GM12892 (cell line): Measurements from ENCODE around the gene SAPCD1.

ENCODE experiments used
- POLR2A ChIP-seq: IDR thresholded peaks from 2 replicates; pipeline ENCODE4 v1.6.1; 2011; ENCODE audit warnings: low read depth, low read length, control low read depth
- POLR2AphosphoS5 ChIP-seq: IDR thresholded peaks from 2 replicates; pipeline ENCODE4 v1.6.1; 2011; ENCODE audit warnings: low read depth, low read length, control low read depth

DNA sequence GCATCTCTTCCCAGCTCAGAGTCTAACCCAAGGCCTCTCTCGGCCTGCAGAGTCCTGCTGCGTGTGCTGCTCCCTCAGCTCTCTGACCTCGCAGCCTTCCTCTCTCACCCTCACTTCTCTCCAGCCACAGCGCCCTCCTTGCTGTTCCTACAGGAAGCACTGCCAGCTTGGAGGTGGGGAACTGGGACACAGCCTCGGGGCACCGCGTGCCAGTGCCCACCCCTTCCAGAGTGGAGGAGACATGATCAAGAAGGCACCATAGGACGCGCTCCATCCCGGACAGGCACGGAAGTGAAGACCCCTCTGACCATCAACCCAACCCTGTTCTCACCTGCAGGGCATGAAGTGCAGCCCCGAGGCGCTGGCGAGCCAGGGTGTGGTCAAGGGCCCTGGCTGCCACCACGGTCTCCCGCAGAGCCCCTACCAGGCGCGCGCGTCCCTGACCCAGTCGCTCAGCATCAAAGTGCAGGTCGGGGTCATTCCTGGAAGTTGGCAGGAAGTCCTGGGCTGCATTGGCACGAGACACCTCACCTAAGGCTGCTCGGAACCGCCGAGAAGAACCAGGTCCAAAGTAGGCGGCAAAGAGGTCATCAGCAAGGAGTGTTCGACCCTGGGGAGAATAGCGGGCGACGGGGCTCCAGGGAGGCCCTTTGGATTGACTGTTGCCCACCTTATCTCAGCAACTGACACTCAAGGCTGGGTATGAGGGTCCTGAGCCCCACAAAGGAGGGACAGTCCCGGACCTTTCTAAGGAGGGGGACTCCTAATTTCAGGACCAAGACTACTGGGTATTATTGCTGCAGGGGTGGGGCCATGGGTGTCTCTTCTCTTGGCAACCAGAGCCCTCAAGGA, 13.4 kb downstream of the SAPCD1 start:
- TF ChIP-seq POLR2A (no peak), POLR2AphosphoS5 (no peak)
